ENCODE data around the gene RNASEH1.

RNASEH1 gene

GRCh38 chr2:3553946-3554345, 4.2 kb downstream of the RNASEH1 start:
- no peak for DNase-seq (ENCODE audit: low read depth in 3 of 3)

- no peak for DNase-seq (ENCODE audit: low read depth in 3 of 3)
These were observed 10.2 kb downstream of the RNASEH1 start for GRCh38 chr2:3547915-3548314.

GRCh38 chr2:3545788-3546478, 12.2 kb downstream of the RNASEH1 start:
- no peak for DNase-seq (ENCODE audit: low read depth in 3 of 3)

GRCh38 chr2:3543023-3543683, 15.0 kb downstream of the RNASEH1 start:
- no peak for DNase-seq (ENCODE audit: low read depth in 3 of 3)

- DNase-seq (ENCODE audit: low read depth in 3 of 3) = no peak
These were observed 16.0 kb downstream of the RNASEH1 start for GRCh38 chr2:3542107-3542506.

GRCh38 chr2:3539836-3540235, 18.3 kb downstream of the RNASEH1 start:
- no peak for DNase-seq (ENCODE audit: low read depth in 3 of 3)

- DNase-seq (ENCODE audit: low read depth in 3 of 3) = no peak
These were observed 21.2 kb downstream of the RNASEH1 start for GRCh38 chr2:3536682-3537632.

- no peak for DNase-seq (ENCODE audit: low read depth in 3 of 3)
These were observed 22.1 kb downstream of the RNASEH1 start for GRCh38 chr2:3535794-3536681.

- no peak for DNase-seq (ENCODE audit: low read depth in 3 of 3)
These were observed 22.7 kb downstream of the RNASEH1 start for GRCh38 chr2:3535467-3535793.

- no peak for DNase-seq (ENCODE audit: low read depth in 3 of 3)
These were observed 23.8 kb downstream of the RNASEH1 start for GRCh38 chr2:3534251-3534814.

GRCh38 chr2:3533836-3534235, 24.3 kb downstream of the RNASEH1 start:
- DNase-seq (ENCODE audit: low read depth in 3 of 3) = no peak

- DNase-seq (ENCODE audit: low read depth in 3 of 3) = no peak
These were observed 25.2 kb downstream of the RNASEH1 start for GRCh38 chr2:3532941-3533340.

GRCh38 chr2:3529316-3530025, 28.7 kb downstream of the RNASEH1 start:
- DNase-seq (ENCODE audit: low read depth in 3 of 3) = no peak

- DNase-seq (ENCODE audit: low read depth in 3 of 3) = no peak
These were observed 30.0 kb downstream of the RNASEH1 start for GRCh38 chr2:3527886-3528785.

GRCh38 chr2:3526871-3527270, 31.3 kb downstream of the RNASEH1 start:
- no peak for DNase-seq (ENCODE audit: low read depth in 3 of 3)

GRCh38 chr2:3523551-3524041, 34.5 kb downstream of the RNASEH1 start:
- no peak for DNase-seq (ENCODE audit: low read depth in 3 of 3)

GRCh38 chr2:3522961-3523421, 35.1 kb downstream of the RNASEH1 start:
- DNase-seq (ENCODE audit: low read depth in 3 of 3) = no peak

GRCh38 chr2:3520591-3520990, 37.5 kb downstream of the RNASEH1 start:
- no peak for DNase-seq (ENCODE audit: low read depth in 3 of 3)
